Measurements from ENCODE around the gene UNC5A.

The UNC5A gene

DNA sequence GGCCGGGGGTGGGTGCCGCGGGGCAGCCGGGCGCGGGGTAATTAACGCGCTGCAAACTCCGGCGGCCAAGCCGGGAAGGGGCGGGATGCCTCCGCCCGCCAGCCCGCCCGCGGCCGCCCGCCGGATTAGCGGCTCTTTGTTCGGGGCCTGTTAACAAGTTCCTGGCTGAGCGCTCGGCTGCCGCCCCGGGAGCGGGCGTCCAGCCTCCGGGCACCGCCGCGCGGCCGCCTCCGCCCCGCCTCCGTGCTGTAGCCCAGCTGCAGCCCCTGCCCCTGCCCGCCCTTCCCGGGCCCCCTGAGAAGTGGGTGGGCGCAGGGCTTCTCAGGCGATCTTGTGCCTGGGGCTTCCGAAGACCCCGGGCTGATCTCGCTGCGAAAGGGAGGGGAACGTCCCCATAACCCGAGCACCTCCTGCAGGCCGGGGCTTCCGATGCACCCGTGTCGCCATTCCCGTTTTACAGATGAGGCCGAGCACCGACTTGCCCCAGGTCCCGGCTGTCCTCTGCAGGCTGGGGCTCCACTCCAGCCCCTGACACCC, 7.5 kb downstream of the UNC5A start:
- FAIRE-seq (no peak), DNase-seq (ENCODE audit: insufficient read length, low spot score) (peak; percentile 79)
- TF ChIP-seq, protein P1, sequence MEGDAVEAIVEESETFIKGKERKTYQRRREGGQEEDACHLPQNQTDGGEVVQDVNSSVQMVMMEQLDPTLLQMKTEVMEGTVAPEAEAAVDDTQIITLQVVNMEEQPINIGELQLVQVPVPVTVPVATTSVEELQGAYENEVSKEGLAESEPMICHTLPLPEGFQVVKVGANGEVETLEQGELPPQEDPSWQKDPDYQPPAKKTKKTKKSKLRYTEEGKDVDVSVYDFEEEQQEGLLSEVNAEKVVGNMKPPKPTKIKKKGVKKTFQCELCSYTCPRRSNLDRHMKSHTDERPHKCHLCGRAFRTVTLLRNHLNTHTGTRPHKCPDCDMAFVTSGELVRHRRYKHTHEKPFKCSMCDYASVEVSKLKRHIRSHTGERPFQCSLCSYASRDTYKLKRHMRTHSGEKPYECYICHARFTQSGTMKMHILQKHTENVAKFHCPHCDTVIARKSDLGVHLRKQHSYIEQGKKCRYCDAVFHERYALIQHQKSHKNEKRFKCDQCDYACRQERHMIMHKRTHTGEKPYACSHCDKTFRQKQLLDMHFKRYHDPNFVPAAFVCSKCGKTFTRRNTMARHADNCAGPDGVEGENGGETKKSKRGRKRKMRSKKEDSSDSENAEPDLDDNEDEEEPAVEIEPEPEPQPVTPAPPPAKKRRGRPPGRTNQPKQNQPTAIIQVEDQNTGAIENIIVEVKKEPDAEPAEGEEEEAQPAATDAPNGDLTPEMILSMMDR (IDR thresholded peaks at IDR 0.05; ENCODE audit: insufficient read depth, missing control alignments) = peak; percentile 40

DNA sequence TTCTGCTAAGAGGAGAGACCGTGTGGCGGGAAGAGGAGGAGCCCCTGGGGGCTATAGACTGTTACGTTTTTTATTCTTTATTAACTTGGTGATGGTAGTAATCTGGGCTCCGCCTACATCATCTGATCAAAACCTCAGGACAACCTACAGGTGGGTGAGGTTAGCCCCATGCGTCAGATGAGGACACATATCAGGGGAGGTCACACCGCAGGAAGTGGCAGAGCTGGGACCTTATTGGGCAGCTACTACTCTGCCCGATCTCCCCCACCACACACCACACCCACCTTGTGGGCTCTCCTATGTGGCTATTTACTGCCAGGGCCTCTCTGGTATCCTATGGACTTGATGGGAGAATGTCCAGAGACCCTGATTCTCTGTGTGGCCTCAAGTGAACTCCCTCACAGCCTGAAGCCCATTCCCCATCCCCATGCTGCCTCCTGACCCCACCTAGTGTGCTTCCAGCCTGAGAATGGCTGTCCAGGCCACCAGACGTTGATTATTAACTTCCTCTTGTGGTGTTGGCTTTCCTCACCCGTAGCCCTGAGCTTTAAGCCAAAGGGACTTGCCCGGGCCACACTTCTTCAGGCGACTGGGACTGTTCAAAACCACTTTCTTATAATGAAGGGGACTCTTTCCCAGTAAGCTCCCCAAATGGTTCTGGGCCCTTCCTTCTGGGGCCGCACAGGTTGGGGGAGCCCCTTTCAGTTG, 8.2 kb downstream of the UNC5A start:
- no peak for DNase-seq (ENCODE audit: insufficient read length, low spot score)

DNA sequence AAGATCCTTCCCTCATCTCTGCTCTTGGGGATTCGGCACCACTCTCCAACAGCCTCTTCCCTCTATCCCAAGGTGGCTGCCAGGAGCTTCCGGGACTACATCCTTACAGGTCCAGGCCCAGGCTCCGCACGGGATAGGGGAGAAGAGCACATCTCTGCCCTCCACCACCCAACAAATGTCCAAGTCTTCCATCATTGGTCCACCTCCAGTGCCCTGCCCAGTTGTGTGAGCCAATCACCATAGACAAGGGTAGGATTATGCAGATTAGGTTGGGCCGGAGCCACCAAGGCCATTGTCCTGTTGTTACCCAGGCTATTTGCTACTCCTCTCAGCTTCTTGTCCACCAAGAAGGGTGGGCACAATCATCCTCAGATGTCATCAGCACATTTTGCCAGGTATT, 9.1 kb downstream of the UNC5A start:
- FAIRE-seq = no peak
- TF ChIP-seq, protein P1 (IDR thresholded peaks at IDR 0.05; ENCODE audit: insufficient read depth, missing control alignments) = no peak
- DNase-seq (ENCODE audit: insufficient read length, low spot score) = no peak

More for the DNA sequence above, 8.2 kb downstream of the UNC5A start:
- TF ChIP-seq, protein P1 (IDR thresholded peaks at IDR 0.05; ENCODE audit: insufficient read depth, missing control alignments) = no peak
- no peak for FAIRE-seq

GRCh38 chr5:176820937-176821336, 10.6 kb downstream of the UNC5A start:
- DNase-seq (ENCODE audit: insufficient read length, low spot score) (no peak), FAIRE-seq (no peak)
- TF ChIP-seq, protein P1 (IDR thresholded peaks at IDR 0.05; ENCODE audit: insufficient read depth, missing control alignments) = no peak

DNA sequence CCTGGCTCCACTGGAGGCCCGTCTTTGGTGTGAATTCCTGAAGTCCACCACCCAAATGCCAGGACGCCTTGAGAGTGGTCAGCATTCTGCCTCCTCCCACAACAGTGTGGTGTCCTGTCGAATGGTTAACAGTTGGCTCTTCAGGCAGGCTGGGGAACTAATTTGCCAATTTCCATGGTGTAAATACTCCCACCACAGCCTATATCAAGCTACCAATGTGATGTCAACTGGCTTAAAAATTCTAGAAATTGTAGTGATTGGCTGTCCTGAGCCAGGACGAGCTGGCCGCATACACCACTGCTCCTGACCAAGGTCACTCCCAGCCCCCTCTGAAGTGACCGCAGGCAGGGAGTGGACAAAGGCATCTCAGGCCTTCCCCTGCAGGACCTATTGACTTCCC, 11.1 kb downstream of the UNC5A start:
- no peak for FAIRE-seq
- DNase-seq (ENCODE audit: insufficient read length, low spot score) = no peak
- TF ChIP-seq, protein P1 (IDR thresholded peaks at IDR 0.05; ENCODE audit: insufficient read depth, missing control alignments) = no peak

GRCh38 chr5:176822041-176822792, 11.9 kb downstream of the UNC5A start:
- DNase-seq (ENCODE audit: insufficient read length, low spot score) (no peak), FAIRE-seq (no peak)
- TF ChIP-seq, protein P1 (IDR thresholded peaks at IDR 0.05; ENCODE audit: insufficient read depth, missing control alignments) = no peak

Measured in D721Med (cell line).